Loucy (cell line): ENCODE measurements around the gene CFAP97D2.

Experiments
- EZH2phosphoT487 ChIP-seq: fragments of 200-600 bp; IDR thresholded peaks from 2 replicates; pipeline ENCODE4 v1.6.1; 2018; ENCODE audit warnings: antibody characterized with exemption, mild to moderate bottlenecking, moderate library complexity, borderline replicate concordance
- TF ChIP-seq, protein P1 (sequence below): fragments of 200-600 bp; sonication (generic); conservative IDR thresholded peaks from 2 replicates; pipeline ENCODE4 v1.5.1; 2014; ENCODE audit warnings: mild to moderate bottlenecking, antibody characterized with exemption, low read length

DNA sequence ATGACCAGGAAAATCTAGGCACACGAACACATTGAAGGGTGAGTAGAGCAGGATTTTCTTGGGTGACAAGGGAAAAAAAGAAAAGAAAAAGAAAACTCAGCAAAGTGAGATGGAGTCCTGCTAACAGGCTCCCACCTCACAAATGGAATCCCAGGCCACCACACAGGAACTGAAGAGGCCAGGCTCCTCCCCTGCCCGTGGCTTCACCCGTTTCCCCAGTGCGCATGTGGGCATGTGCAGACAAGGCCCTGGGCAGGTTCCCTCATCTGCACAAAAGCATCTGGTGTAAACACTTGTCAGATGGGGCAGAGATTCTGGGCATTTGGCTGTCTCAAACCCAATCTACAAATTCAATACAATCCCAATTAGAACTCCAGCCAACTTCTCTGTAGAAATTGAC lies 24.5 kb downstream of the CFAP97D2 start:
- TF ChIP-seq, protein P1, sequence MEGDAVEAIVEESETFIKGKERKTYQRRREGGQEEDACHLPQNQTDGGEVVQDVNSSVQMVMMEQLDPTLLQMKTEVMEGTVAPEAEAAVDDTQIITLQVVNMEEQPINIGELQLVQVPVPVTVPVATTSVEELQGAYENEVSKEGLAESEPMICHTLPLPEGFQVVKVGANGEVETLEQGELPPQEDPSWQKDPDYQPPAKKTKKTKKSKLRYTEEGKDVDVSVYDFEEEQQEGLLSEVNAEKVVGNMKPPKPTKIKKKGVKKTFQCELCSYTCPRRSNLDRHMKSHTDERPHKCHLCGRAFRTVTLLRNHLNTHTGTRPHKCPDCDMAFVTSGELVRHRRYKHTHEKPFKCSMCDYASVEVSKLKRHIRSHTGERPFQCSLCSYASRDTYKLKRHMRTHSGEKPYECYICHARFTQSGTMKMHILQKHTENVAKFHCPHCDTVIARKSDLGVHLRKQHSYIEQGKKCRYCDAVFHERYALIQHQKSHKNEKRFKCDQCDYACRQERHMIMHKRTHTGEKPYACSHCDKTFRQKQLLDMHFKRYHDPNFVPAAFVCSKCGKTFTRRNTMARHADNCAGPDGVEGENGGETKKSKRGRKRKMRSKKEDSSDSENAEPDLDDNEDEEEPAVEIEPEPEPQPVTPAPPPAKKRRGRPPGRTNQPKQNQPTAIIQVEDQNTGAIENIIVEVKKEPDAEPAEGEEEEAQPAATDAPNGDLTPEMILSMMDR, result no peak
- TF ChIP-seq EZH2phosphoT487, result no peak
